ENCODE measurements around the gene TMEM8B.
A peak's percentile ranks its signal among the peaks of the same experiment; 100 is the strongest.
"Not testable (repeated sequence)": the region's sequence is repeated elsewhere in the genome, so short reads cannot be mapped to it uniquely, and the experiment has no call there.

Gene TMEM8B

GRCh38 chr9:35882263-35882848 lies 53.3 kb downstream of the TMEM8B start:
- Histone ChIP-seq H3K4me2 (ENCODE audit: low read length) (no peak overlapping the region), H3K27ac (no peak overlapping the region), H3K79me2 (no peaks in the 10 kb centered on the region), H3K9me3 (ENCODE audit: control insufficient read depth, low read length) (no peaks in the 10 kb centered on the region), H3K27me3 (ENCODE audit: control insufficient read depth, insufficient read depth, low read length) (no peaks in the 10 kb centered on the region), H2AFZ (no peak overlapping the region), H3K9ac (no peak overlapping the region), H3K4me3 (ENCODE audit: low read depth, low read length) (no peak overlapping the region), H3K4me1 (no peaks in the 10 kb centered on the region), H3K36me3 (ENCODE audit: control insufficient read depth, insufficient read depth, low read length) (no peaks in the 10 kb centered on the region)
- TF ChIP-seq, protein P1, sequence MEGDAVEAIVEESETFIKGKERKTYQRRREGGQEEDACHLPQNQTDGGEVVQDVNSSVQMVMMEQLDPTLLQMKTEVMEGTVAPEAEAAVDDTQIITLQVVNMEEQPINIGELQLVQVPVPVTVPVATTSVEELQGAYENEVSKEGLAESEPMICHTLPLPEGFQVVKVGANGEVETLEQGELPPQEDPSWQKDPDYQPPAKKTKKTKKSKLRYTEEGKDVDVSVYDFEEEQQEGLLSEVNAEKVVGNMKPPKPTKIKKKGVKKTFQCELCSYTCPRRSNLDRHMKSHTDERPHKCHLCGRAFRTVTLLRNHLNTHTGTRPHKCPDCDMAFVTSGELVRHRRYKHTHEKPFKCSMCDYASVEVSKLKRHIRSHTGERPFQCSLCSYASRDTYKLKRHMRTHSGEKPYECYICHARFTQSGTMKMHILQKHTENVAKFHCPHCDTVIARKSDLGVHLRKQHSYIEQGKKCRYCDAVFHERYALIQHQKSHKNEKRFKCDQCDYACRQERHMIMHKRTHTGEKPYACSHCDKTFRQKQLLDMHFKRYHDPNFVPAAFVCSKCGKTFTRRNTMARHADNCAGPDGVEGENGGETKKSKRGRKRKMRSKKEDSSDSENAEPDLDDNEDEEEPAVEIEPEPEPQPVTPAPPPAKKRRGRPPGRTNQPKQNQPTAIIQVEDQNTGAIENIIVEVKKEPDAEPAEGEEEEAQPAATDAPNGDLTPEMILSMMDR (IDR thresholded peaks at IDR 0.05): peak; percentile 82

- Histone ChIP-seq H3K79me2 (no peaks in the 10 kb centered on the region), H2AFZ (no peak overlapping the region), H3K36me3 (ENCODE audit: control insufficient read depth, insufficient read depth, low read length) (no peaks in the 10 kb centered on the region), H3K9ac (no peak overlapping the region), H3K4me1 (no peaks in the 10 kb centered on the region), H3K9me3 (ENCODE audit: control insufficient read depth, low read length) (no peaks in the 10 kb centered on the region), H3K4me3 (ENCODE audit: low read depth, low read length) (no peak overlapping the region), H3K27ac (no peak overlapping the region), H3K4me2 (ENCODE audit: low read length) (no peak overlapping the region), H3K27me3 (ENCODE audit: control insufficient read depth, insufficient read depth, low read length) (no peaks in the 10 kb centered on the region)
- TF ChIP-seq, protein P1 (IDR thresholded peaks at IDR 0.05): no peak
Observed at GRCh38 chr9:35882996-35883395, 54.0 kb downstream of the TMEM8B start.

DNA sequence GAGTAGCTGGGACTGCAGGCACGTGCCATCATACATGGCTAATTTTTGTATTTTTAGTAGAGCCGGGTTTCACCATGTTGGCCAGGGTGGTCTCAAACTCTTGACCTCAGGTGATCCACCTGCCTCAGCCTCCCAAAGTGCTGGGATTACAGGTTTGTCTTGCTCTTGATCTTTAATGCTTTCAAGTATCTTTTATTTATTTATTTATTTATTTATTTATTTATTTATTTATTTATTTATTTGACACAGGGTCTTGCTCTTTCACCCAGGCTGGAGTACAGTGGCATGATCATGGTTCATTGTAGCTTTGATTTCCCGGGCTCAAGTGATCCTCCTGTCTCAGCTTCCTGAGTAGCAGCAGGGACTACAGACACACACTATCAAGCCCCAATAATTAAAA lies 55.9 kb downstream of the TMEM8B start:
- not testable (repeated sequence) for H3K27me3 ChIP-seq (ENCODE audit: control insufficient read depth, insufficient read depth, low read length); H3K4me2 ChIP-seq (ENCODE audit: low read length); H3K4me3 ChIP-seq (ENCODE audit: low read depth, low read length); H3K27ac ChIP-seq; H3K9ac ChIP-seq; H3K9me3 ChIP-seq (ENCODE audit: control insufficient read depth, low read length); H3K4me1 ChIP-seq; H2AFZ ChIP-seq; H3K36me3 ChIP-seq (ENCODE audit: control insufficient read depth, insufficient read depth, low read length); H3K79me2 ChIP-seq

DNA sequence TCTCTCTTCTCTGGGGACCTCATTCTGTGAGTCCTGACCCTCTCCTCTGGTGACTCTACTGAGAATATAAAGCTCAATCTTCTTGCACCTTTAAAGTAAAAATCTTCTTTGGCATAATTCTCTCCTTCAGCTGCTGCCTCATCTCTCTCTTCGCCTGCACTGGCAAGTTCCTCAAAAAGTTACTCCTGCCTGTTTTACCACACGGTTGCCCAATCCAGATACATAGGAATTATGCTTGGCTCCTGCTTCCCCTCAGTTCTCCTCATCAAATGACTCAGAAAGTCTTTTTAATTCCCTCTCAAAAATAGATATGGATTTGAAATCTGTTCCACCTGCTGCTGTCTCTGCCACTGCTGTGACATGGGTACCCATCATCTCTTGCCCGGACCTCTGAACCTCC lies 62.6 kb downstream of the TMEM8B start:
- H3K4me3 ChIP-seq (ENCODE audit: low read depth, low read length): no peak overlapping the region
- H3K4me1 ChIP-seq: no peaks in the 10 kb centered on the region
- no peaks in the 10 kb centered on the region for H3K27me3 ChIP-seq (ENCODE audit: control insufficient read depth, insufficient read depth, low read length)
- H3K9ac ChIP-seq: no peak overlapping the region
- H3K27ac ChIP-seq: no peak overlapping the region
- no peak overlapping the region for H3K4me2 ChIP-seq (ENCODE audit: low read length)
- H3K79me2 ChIP-seq: no peaks in the 10 kb centered on the region
- TF ChIP-seq, protein P1 (IDR thresholded peaks at IDR 0.05): no peak
- H3K36me3 ChIP-seq (ENCODE audit: control insufficient read depth, insufficient read depth, low read length): no peaks in the 10 kb centered on the region
- no peak overlapping the region for H2AFZ ChIP-seq
- no peaks in the 10 kb centered on the region for H3K9me3 ChIP-seq (ENCODE audit: control insufficient read depth, low read length)

- H3K9ac ChIP-seq: no peak overlapping the region
- TF ChIP-seq, protein P1 (IDR thresholded peaks at IDR 0.05): no peak
- H3K79me2 ChIP-seq: no peaks in the 10 kb centered on the region
Observed at GRCh38 chr9:35892051-35892450, 63.0 kb downstream of the TMEM8B start.

More at GRCh38 chr9:35892051-35892450, 63.0 kb downstream of the TMEM8B start:
- H3K36me3 ChIP-seq (ENCODE audit: control insufficient read depth, insufficient read depth, low read length): no peaks in the 10 kb centered on the region
- no peaks in the 10 kb centered on the region for H3K4me1 ChIP-seq
- H3K9me3 ChIP-seq (ENCODE audit: control insufficient read depth, low read length): no peaks in the 10 kb centered on the region
- H2AFZ ChIP-seq: no peak overlapping the region
- no peak overlapping the region for H3K4me3 ChIP-seq (ENCODE audit: low read depth, low read length)
- H3K27ac ChIP-seq: no peak overlapping the region
- no peaks in the 10 kb centered on the region for H3K27me3 ChIP-seq (ENCODE audit: control insufficient read depth, insufficient read depth, low read length)
- H3K4me2 ChIP-seq (ENCODE audit: low read length): no peak overlapping the region

Measured in parathyroid adenoma (tissue), 2 donors.